ENCODE data around the gene ARHGAP22.

The ARHGAP22 gene

GRCh38 chr10:48419714-48420113 is 185.2 kb downstream of the ARHGAP22 start:
- 90% methylated on average over 2 of the region's 4 CpGs; no CpG with 5 or more reads in 1 of the 2 experiments for WGBS, 2 experiments (ENCODE audit: insufficient coverage in 2 of 2)
- H3K27ac ChIP-seq (ENCODE audit: low read depth, low read length, severe bottlenecking) = no peak overlapping the region
- no peaks in the 10 kb centered on the region for H3K9me3 ChIP-seq (ENCODE audit: control insufficient read depth, low read length)
- H3K4me1 ChIP-seq (ENCODE audit: control insufficient read depth, insufficient read depth, low read length, poor library complexity, severe bottlenecking) = peaks cover 3% of the 10 kb centered on the region
- H3K4me3 ChIP-seq (ENCODE audit: extremely low read depth, insufficient read depth, low read length, poor library complexity, severe bottlenecking) = no peak overlapping the region
- peaks cover 12% of the 10 kb centered on the region for H3K36me3 ChIP-seq (ENCODE audit: control insufficient read depth, insufficient read depth, low read length)

GRCh38 chr10:48418189-48418788 is 186.6 kb downstream of the ARHGAP22 start:
- peaks cover 14% of the 10 kb centered on the region for H3K36me3 ChIP-seq (ENCODE audit: control insufficient read depth, insufficient read depth, low read length)
- no peak overlapping the region for H3K4me3 ChIP-seq (ENCODE audit: extremely low read depth, insufficient read depth, low read length, poor library complexity, severe bottlenecking)
- no peaks in the 10 kb centered on the region for H3K9me3 ChIP-seq (ENCODE audit: control insufficient read depth, low read length)
- H3K4me1 ChIP-seq (ENCODE audit: control insufficient read depth, insufficient read depth, low read length, poor library complexity, severe bottlenecking) = peaks cover 3% of the 10 kb centered on the region
- H3K27ac ChIP-seq (ENCODE audit: low read depth, low read length, severe bottlenecking) = peak overlapping the region; percentile 37
- WGBS, 2 experiments (ENCODE audit: insufficient coverage in 2 of 2) = 85% methylated on average over 2 of the region's 5 CpGs; no CpG with 5 or more reads in 1 of the 2 experiments

DNA sequence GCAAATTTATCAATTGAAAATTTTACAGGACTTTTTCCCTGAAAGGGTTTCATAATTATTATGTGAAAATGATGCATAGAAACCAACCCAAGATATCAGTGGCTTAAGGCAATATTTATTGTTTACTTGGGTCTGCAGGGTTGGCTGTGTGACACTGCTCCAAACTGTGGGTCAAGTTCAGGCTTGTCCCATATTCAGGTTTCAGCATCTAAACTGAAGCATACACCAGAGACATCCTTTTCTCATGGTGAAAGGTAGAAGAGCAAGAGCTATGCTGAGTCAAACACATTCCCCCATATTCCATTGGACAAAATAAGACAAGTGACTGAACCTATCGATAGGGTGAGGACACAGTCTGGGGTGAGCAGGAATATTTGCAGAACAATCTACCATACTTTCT is 187.5 kb downstream of the ARHGAP22 start:
- H3K4me1 ChIP-seq (ENCODE audit: control insufficient read depth, insufficient read depth, low read length, poor library complexity, severe bottlenecking) = peaks cover 3% of the 10 kb centered on the region
- H3K36me3 ChIP-seq (ENCODE audit: control insufficient read depth, insufficient read depth, low read length) = peaks cover 22% of the 10 kb centered on the region
- 89% methylated on average over 1 of the region's 1 CpG; no CpG with 5 or more reads in 1 of the 2 experiments for WGBS, 2 experiments (ENCODE audit: insufficient coverage in 2 of 2)
- peaks cover 6% of the 10 kb centered on the region for H3K9me3 ChIP-seq (ENCODE audit: control insufficient read depth, low read length)
- H3K4me3 ChIP-seq (ENCODE audit: extremely low read depth, insufficient read depth, low read length, poor library complexity, severe bottlenecking) = no peak overlapping the region
- no peak overlapping the region for H3K27ac ChIP-seq (ENCODE audit: low read depth, low read length, severe bottlenecking)

GRCh38 chr10:48416584-48417232 is 188.2 kb downstream of the ARHGAP22 start:
- peaks cover 28% of the 10 kb centered on the region for H3K36me3 ChIP-seq (ENCODE audit: control insufficient read depth, insufficient read depth, low read length)
- H3K9me3 ChIP-seq (ENCODE audit: control insufficient read depth, low read length) = peaks cover 6% of the 10 kb centered on the region
- no peak overlapping the region for H3K27ac ChIP-seq (ENCODE audit: low read depth, low read length, severe bottlenecking)
- peaks cover 3% of the 10 kb centered on the region for H3K4me1 ChIP-seq (ENCODE audit: control insufficient read depth, insufficient read depth, low read length, poor library complexity, severe bottlenecking)
- no peak overlapping the region for H3K4me3 ChIP-seq (ENCODE audit: extremely low read depth, insufficient read depth, low read length, poor library complexity, severe bottlenecking)
- no CpG with 5 or more reads among the region's 2 CpGs for WGBS, 2 experiments (ENCODE audit: insufficient coverage in 2 of 2)

- no peak overlapping the region for H3K4me3 ChIP-seq (ENCODE audit: extremely low read depth, insufficient read depth, low read length, poor library complexity, severe bottlenecking)
- H3K9me3 ChIP-seq (ENCODE audit: control insufficient read depth, low read length) = peaks cover 6% of the 10 kb centered on the region
- peaks cover 36% of the 10 kb centered on the region for H3K36me3 ChIP-seq (ENCODE audit: control insufficient read depth, insufficient read depth, low read length)
- peaks cover 3% of the 10 kb centered on the region for H3K4me1 ChIP-seq (ENCODE audit: control insufficient read depth, insufficient read depth, low read length, poor library complexity, severe bottlenecking)
- H3K27ac ChIP-seq (ENCODE audit: low read depth, low read length, severe bottlenecking) = no peak overlapping the region
- no CpG with 5 or more reads among the region's 1 CpG for WGBS, 2 experiments (ENCODE audit: insufficient coverage in 2 of 2)
Observed at GRCh38 chr10:48414778-48415177, 190.1 kb downstream of the ARHGAP22 start.

DNA sequence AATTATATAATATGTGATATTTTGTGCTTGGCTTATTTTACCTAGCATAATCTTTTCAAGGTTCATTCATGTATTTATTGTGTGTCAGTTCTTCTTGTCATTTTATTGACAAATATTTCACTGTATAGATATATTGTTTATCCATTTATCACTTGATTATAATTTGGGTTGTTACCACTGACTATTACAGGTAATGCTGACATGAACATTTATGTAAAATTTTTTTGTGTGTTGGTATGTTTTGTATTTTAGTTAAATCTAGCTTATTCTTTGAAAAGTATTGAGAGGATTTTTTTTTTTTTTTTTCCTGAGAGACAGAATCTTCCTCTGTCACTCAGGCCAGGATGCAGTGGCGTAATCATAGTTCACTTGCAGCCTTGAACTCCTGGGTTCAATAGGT is 190.7 kb downstream of the ARHGAP22 start:
- peaks cover 3% of the 10 kb centered on the region for H3K4me1 ChIP-seq (ENCODE audit: control insufficient read depth, insufficient read depth, low read length, poor library complexity, severe bottlenecking)
- WGBS, 2 experiments (ENCODE audit: insufficient coverage in 2 of 2) = no CpG with 5 or more reads among the region's 1 CpG
- H3K4me3 ChIP-seq (ENCODE audit: extremely low read depth, insufficient read depth, low read length, poor library complexity, severe bottlenecking) = no peak overlapping the region
- no peak overlapping the region for H3K27ac ChIP-seq (ENCODE audit: low read depth, low read length, severe bottlenecking)
- peaks cover 6% of the 10 kb centered on the region for H3K9me3 ChIP-seq (ENCODE audit: control insufficient read depth, low read length)
- H3K36me3 ChIP-seq (ENCODE audit: control insufficient read depth, insufficient read depth, low read length) = peaks cover 36% of the 10 kb centered on the region

DNA sequence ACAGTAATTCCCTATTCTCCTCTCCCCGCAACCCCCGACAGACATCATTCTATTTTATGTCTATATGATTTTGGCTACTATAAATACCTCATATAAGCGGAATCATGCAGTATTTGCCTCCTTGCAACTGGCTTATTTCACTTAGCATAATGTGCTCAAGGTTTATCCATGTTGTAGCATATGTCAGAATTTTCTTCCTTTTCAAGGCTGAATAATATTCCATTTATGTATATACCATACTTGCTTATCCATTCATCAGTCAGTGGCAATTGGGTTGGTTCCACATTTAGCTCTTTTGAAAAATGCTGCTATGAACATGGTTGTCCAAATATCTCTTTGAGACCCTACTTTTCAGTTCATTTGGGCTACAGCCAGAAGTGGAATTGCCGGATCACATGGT is 191.9 kb downstream of the ARHGAP22 start:
- H3K36me3 ChIP-seq (ENCODE audit: control insufficient read depth, insufficient read depth, low read length) = peaks cover 36% of the 10 kb centered on the region
- WGBS, 2 experiments (ENCODE audit: insufficient coverage in 2 of 2) = 100% methylated on average over 1 of the region's 4 CpGs
- peaks cover 6% of the 10 kb centered on the region for H3K9me3 ChIP-seq (ENCODE audit: control insufficient read depth, low read length)
- no peak overlapping the region for H3K27ac ChIP-seq (ENCODE audit: low read depth, low read length, severe bottlenecking)
- no peak overlapping the region for H3K4me3 ChIP-seq (ENCODE audit: extremely low read depth, insufficient read depth, low read length, poor library complexity, severe bottlenecking)
- peaks cover 1% of the 10 kb centered on the region for H3K4me1 ChIP-seq (ENCODE audit: control insufficient read depth, insufficient read depth, low read length, poor library complexity, severe bottlenecking)

GRCh38 chr10:48412081-48412480 is 192.8 kb downstream of the ARHGAP22 start:
- 78% methylated on average over 2 of the region's 3 CpGs; no CpG with 5 or more reads in 1 of the 2 experiments for WGBS, 2 experiments (ENCODE audit: insufficient coverage in 2 of 2)

GRCh38 chr10:48411510-48411909 is 193.4 kb downstream of the ARHGAP22 start:
- H3K4me3 ChIP-seq (ENCODE audit: extremely low read depth, insufficient read depth, low read length, poor library complexity, severe bottlenecking) = no peak overlapping the region
- 100% methylated on average over 1 of the region's 2 CpGs; no CpG with 5 or more reads in 1 of the 2 experiments for WGBS, 2 experiments (ENCODE audit: insufficient coverage in 2 of 2)
- peaks cover 36% of the 10 kb centered on the region for H3K36me3 ChIP-seq (ENCODE audit: control insufficient read depth, insufficient read depth, low read length)
- H3K27ac ChIP-seq (ENCODE audit: low read depth, low read length, severe bottlenecking) = no peak overlapping the region
- peaks cover 2% of the 10 kb centered on the region for H3K4me1 ChIP-seq (ENCODE audit: control insufficient read depth, insufficient read depth, low read length, poor library complexity, severe bottlenecking)
- H3K9me3 ChIP-seq (ENCODE audit: control insufficient read depth, low read length) = peaks cover 6% of the 10 kb centered on the region

More at GRCh38 chr10:48412081-48412480, 192.8 kb downstream of the ARHGAP22 start:
- Histone ChIP-seq H3K9me3 (ENCODE audit: control insufficient read depth, low read length) (peaks cover 6% of the 10 kb centered on the region), H3K36me3 (ENCODE audit: control insufficient read depth, insufficient read depth, low read length) (peaks cover 36% of the 10 kb centered on the region), H3K4me3 (ENCODE audit: extremely low read depth, insufficient read depth, low read length, poor library complexity, severe bottlenecking) (no peak overlapping the region), H3K27ac (ENCODE audit: low read depth, low read length, severe bottlenecking) (no peak overlapping the region), H3K4me1 (ENCODE audit: control insufficient read depth, insufficient read depth, low read length, poor library complexity, severe bottlenecking) (no peaks in the 10 kb centered on the region)

DNA sequence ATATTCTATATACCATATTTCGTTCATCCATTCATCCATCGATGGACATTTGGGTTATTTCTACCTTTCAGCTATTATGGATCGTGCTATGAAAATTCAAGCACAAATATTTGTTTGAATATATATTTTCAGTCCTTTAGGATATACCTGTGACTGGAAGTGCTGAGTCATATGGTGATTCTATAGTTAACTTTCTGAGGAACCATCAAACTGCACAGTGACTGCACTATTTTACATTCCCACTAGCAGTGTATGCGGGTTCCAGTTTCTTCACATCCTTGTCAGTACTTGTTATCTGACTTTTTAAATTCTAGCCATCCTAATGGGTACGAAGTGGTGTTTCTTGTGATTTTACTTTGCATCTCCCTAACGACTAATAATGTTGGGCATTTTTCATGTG is 194.4 kb downstream of the ARHGAP22 start:
- no peak overlapping the region for H3K27ac ChIP-seq (ENCODE audit: low read depth, low read length, severe bottlenecking)
- H3K9me3 ChIP-seq (ENCODE audit: control insufficient read depth, low read length) = peaks cover 6% of the 10 kb centered on the region
- 50 to 100% methylated on average over 1 to 3 of the region's 6 CpGs for WGBS, 2 experiments (ENCODE audit: insufficient coverage in 2 of 2)
- H3K4me3 ChIP-seq (ENCODE audit: extremely low read depth, insufficient read depth, low read length, poor library complexity, severe bottlenecking) = no peak overlapping the region
- peaks cover 9% of the 10 kb centered on the region for H3K4me1 ChIP-seq (ENCODE audit: control insufficient read depth, insufficient read depth, low read length, poor library complexity, severe bottlenecking)
- H3K36me3 ChIP-seq (ENCODE audit: control insufficient read depth, insufficient read depth, low read length) = peaks cover 35% of the 10 kb centered on the region

- Histone ChIP-seq H3K4me3 (ENCODE audit: extremely low read depth, insufficient read depth, low read length, poor library complexity, severe bottlenecking) (no peak overlapping the region), H3K27ac (ENCODE audit: low read depth, low read length, severe bottlenecking) (no peak overlapping the region), H3K9me3 (ENCODE audit: control insufficient read depth, low read length) (no peaks in the 10 kb centered on the region), H3K36me3 (ENCODE audit: control insufficient read depth, insufficient read depth, low read length) (peaks cover 22% of the 10 kb centered on the region), H3K4me1 (ENCODE audit: control insufficient read depth, insufficient read depth, low read length, poor library complexity, severe bottlenecking) (peaks cover 9% of the 10 kb centered on the region)
- 85 to 100% methylated on average over 2 of the region's 4 CpGs for WGBS, 2 experiments (ENCODE audit: insufficient coverage in 2 of 2)
Observed at GRCh38 chr10:48406658-48407057, 198.2 kb downstream of the ARHGAP22 start.

All from mesodermal cell (in vitro differentiated cells).